ENCODE data around the gene ITGB6. TPM values are rescaled to one million over a fixed set of nuclear protein-coding genes. Genes with fewer than 3 reads are reported as not detected.

Gene ITGB6
- total RNA-seq, 1 donor from 2014 or later = 2.9 TPM

DNA sequence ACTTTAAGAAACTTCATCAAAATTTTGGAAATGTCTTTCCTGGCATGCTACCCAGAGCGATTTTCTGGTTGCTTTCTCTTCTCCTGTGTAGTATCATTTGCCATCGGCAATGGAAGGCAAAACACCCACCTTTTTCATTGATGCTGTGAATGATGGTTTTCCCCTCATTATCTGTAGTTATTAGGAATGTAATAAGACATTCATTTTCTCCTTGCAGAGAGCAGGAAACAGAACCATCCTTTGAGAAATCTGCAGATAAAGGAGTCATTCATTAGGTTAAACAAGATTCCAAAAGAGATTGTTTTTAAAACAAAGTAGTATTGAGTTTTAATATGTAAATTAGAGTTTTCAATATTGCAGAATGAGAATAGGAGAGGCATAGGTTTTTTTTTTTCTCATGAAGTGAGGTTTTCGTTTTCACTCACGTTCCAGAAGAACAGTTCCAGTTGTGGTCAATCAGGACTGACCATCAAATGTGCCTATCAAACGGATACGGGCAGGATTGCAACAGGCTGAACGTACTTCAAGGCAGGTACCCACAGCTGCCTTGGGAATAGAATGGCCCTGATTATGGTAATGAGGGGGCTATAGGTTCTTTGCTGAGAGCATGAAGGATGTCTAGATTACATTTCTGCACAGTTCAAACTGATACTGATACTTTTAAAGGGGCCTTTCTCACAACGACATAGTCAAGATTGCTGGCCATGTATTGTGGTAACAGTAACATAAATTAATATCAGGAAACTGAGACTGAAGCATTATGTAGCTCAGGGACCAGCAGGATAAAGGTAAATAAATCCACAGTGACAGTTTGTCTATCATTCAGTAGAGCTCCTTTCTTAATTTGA lies 87.9 kb downstream of the ITGB6 start:
- intact Hi-C loops (cut with DNase I) = loop anchor here (5.0 kb wide), 1 partner anchor 880 kb away; no protein-coding TSS in a partner anchor

GRCh38 chr2:160110674-160111239 lies 89.3 kb downstream of the ITGB6 start:
- DNase-seq (no peak), ATAC-seq (ENCODE audit: poor library complexity) (no peak)
- intact Hi-C loops (cut with DNase I) = loop anchor here (5.0 kb wide), 1 partner anchor 882 kb away; no protein-coding TSS in a partner anchor

More for the DNA sequence above, 87.9 kb downstream of the ITGB6 start:
- no peak for DNase-seq
- ATAC-seq (ENCODE audit: poor library complexity) = no peak

DNA sequence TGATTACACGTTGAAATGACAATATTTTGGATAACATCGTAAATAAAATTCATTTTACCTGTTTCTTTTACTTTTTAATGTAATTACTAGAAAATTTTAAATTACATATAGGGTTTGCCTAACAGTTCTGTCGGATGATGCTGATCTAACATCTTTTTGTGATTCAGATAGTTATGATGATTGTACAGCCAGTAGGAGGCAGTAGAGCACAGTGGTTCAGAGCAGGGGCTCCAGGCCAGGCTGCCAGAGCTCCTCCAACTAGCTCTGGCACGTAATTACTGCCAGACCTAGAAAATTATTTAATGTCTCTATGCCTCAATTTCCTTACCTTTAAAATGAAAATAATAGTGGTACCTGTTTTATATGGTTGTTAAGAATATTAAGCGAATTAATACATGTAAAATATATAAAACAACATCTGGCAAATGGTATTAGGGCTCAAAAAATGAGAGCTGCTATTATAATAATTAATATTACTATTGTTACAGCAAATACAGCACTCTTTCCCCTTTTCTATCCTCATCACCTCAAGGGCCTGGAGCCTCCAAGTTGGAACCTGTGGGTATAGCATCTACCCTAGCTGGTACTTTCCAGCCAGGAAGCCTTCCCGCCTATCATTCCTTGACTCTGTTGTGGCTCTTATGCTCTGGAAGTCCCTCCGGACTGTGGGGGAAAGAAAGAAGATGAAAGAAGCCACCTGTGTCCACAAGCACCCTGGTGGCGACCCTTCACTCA lies 90.0 kb downstream of the ITGB6 start:
- DNase-seq (peak; percentile 73), ATAC-seq (ENCODE audit: poor library complexity) (peak; percentile 93)
- intact Hi-C loops (cut with DNase I) = loop anchor here (5.0 kb wide), 1 partner anchor 882 kb away; no protein-coding TSS in a partner anchor

DNA sequence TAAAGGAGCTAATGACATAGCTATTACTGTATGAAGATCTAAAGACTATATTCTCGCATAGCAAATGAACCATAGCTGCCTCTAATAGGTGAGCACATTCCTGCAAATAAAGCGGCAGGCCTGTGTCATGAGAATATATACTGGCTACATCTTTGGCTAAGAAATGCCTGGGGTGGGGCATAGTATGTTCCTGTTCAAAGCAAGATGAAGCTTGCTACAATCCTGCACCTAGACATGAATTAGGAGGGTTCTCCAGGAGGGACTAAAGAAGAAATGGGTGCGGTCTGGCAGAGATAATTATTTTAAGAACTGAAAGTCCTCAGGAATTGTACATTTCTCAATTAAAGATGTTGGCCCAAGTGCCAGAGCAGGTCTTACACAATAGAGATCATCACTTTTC lies 90.8 kb downstream of the ITGB6 start:
- intact Hi-C loops (cut with DNase I) = no loop called here
- DNase-seq = no peak
- ATAC-seq (ENCODE audit: poor library complexity) = no peak

DNA sequence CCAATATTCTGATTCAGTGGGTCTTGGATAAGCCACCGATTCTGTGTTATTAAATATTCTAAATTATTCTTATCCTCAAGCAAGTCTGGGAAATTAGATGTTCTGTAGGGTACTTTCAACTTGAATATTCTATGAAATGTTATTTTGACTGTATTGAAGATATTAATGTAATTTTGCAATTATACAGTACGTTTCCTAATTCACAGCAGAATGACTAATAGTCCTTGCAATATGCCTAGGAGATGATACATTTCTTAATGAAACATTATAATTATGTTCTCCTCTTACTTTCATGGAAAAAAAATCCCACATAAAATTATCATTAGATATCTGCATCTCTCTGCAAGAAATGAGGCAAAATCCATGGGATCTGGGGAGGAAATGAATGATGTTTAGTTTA lies 91.4 kb downstream of the ITGB6 start:
- ATAC-seq (ENCODE audit: poor library complexity) = no peak
- DNase-seq = no peak
- intact Hi-C loops (cut with DNase I) = no loop called here

DNA sequence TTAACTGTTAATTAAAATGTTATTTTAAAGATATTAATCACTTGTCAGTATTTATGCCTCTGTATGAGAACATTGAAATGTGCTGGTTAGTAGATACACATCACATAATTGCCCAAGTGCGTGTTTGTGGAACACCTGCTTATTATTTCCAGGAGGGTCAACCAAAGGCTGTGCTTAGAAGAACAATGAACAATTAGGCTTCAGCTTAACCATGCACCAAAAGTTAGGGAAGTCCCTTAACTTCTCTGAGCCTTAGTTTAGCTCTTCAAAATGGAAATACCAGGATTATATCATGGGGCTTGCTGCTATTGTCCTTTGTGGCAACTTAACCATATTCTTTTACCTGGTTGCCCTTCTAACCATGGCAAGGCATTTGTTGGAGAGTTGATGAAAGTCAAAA lies 94.7 kb downstream of the ITGB6 start:
- intact Hi-C loops (cut with DNase I) = no loop called here
- ATAC-seq (ENCODE audit: poor library complexity) = no peak
- no peak for DNase-seq

DNA sequence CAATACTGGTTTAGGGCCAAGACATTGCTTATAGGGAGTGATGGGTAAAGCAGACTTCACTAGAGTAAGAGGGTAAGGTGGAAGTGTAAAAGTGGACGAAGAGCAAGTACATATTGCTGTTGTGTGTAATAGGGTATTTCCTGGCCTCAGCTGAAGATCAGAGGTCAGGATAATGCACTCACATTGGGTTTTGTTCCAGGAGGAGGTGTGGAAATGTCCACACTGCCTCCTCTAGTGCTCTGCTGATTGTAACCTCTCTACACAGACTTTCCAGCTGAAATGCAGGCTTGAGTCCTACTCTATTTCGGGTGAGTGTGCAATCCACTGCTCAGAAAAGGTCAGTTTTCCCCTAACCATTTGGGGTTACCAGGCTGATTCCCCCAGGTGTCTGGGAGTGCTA lies 96.0 kb downstream of the ITGB6 start:
- DNase-seq (no peak), ATAC-seq (ENCODE audit: poor library complexity) (no peak)
- intact Hi-C loops (cut with DNase I) = no loop called here

- no peak for DNase-seq
- intact Hi-C loops (cut with DNase I) = no loop called here
These were observed 102.7 kb downstream of the ITGB6 start for GRCh38 chr2:160097326-160097725.

GRCh38 chr2:160096409-160096808 lies 103.7 kb downstream of the ITGB6 start:
- intact Hi-C loops (cut with DNase I) = no loop called here
- DNase-seq (no peak), ATAC-seq (ENCODE audit: poor library complexity) (no peak)

More at GRCh38 chr2:160097326-160097725, 102.7 kb downstream of the ITGB6 start:
- ATAC-seq (ENCODE audit: poor library complexity) = no peak

- ATAC-seq (ENCODE audit: poor library complexity) = no peak
- intact Hi-C loops (cut with DNase I) = no loop called here
- DNase-seq = no peak
These were observed 107.6 kb downstream of the ITGB6 start for GRCh38 chr2:160092445-160092844.

GRCh38 chr2:160091381-160091780 lies 108.7 kb downstream of the ITGB6 start:
- no peak for ATAC-seq (ENCODE audit: poor library complexity)
- DNase-seq = no peak

DNA sequence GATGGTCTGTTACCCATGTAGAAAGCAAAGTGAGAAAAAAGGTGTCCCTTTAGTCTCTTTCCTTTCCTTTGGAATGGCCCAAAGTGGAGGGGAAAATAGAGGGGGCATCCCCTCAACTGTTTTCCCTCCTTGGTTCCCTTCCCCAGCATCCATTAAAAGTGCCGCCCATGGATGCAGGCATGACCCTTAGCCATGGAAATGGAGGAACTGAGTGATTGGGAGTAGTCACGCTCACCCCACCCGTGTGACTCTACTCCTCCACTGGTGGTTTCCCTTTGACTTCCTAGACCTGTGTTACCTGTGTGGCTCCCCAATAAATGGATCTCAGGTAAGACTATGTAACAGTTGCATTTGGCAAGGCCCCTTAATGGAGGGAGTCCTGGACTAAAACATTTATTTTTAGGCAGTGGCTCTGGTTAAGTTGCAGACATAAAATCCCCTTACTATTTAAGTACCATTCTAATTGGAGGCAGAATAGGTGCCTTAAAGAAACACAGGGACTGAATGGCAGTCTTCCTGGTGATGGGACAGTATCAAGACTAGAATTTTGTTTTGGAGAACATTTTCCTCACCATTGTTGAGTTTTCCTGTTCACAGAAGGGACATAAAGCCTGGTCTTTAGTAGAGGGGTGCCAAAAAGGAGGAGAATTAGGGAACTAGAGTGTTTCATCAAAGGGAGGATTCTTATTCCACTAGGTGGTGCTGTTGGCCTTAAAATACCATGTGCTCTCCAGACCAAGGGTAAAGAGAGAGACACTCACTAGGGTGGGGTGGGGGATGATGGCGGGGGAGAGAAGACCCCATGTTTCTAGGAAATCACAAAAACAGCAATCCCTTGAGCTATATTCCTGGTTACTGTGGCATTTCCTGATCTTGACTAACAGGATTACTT lies 112.0 kb downstream of the ITGB6 start:
- ATAC-seq (ENCODE audit: poor library complexity) (no peak), DNase-seq (no peak)
- intact Hi-C loops (cut with DNase I) = no loop called here

More at GRCh38 chr2:160091381-160091780, 108.7 kb downstream of the ITGB6 start:
- intact Hi-C loops (cut with DNase I) = no loop called here

DNA sequence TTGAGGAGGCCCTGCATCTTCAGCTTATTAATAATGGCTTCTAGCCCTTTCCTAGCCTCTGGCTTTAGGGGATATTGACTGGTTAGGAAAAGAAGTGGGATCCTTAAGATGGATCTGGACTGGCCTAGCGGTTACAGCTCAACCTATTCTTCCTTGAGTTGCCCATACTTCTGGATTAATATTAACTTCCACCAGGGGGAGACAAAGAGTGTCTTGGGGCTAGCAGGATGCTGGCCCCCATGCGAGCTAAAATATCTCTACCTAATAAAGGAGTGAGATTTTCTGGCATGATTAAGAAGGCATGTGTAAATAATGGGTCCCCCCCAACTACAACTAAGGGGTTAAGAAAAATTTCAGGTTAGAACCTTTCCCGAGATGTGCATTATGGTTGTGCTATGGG lies 114.4 kb downstream of the ITGB6 start:
- DNase-seq (no peak), ATAC-seq (ENCODE audit: poor library complexity) (no peak)
- intact Hi-C loops (cut with DNase I) = no loop called here

DNA sequence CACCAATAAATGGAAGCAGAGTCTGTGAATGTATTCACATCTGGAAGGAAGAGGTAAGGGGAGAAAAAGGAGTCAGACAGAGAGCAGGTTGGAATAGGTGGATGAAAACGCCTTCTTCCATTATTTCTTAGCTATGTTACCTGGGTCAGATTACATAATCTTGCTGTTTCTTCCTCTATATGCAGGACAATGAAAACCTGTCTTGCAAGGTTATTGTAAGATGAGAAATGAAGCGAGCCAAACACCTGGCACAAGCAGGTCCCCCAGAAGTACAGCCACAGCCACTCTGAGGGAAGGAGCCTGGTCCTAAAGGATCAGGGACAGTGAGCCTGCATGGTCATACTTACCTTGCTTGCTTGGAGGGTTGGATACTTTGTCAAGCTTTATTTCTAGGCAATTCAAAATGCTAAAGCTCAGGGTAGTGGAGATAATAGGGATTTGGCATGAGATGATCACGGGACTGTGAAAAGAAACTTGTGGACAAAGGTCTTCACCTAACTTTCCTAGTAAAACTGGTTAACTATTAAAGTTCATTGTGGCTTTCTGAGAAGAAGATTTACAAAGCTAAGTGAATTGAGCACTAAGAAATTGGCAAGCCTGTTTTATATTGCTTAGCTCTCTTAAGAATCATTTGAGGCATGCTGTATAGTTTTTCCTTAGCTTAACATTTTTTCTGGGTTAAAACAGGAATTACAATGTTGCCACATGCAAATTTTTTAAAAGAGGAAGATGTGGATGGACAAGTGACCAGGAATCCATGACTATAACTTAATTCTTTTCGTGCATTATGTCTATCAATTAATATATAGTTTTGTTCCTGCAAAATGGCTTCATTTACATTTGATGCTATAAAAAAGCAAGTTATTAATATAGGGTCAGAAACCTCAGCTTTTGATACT lies 121.9 kb downstream of the ITGB6 start:
- intact Hi-C loops (cut with DNase I) = no loop called here
- DNase-seq = no peak

GRCh38 chr2:160076914-160077313 lies 123.2 kb downstream of the ITGB6 start:
- intact Hi-C loops (cut with DNase I) = no loop called here
- DNase-seq = no peak
- ATAC-seq (ENCODE audit: poor library complexity) = no peak

More for the DNA sequence above, 121.9 kb downstream of the ITGB6 start:
- ATAC-seq (ENCODE audit: poor library complexity) = no peak

GRCh38 chr2:160076241-160076640 lies 123.8 kb downstream of the ITGB6 start:
- DNase-seq = no peak
- no peak for ATAC-seq (ENCODE audit: poor library complexity)
- intact Hi-C loops (cut with DNase I) = no loop called here

DNA sequence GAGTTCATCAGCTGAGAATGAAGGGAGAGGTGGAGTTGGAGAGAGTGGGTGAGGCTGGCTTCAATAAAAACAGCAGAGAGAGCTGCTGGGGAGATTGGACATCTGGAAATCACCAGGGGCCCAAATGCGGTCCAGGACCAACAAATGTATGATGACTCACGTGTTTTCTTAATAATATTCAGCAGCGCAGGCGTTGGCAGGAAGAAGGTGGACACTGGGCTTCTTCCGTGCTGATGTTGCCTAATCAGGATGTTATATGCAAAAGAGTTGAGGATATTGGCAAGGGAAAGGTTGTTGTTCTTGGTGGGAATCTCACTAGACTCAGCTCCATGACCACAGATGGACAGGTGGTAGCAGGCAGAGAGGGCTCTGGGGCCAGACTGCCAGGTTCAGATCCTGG lies 124.9 kb downstream of the ITGB6 start:
- DNase-seq = peak; percentile 41
- intact Hi-C loops (cut with DNase I) = no loop called here
- peak; percentile 29 for ATAC-seq (ENCODE audit: poor library complexity)

Measured in Right ventricle myocardium superior (tissue), 1 donor.